Sigmoid colon (tissue), 7 donors: ENCODE measurements around the gene SUMF2. TPM values are rescaled to one million over a fixed set of nuclear protein-coding genes. Genes with fewer than 3 reads are reported as not detected.
"Not testable (repeated sequence)": the region's sequence is repeated elsewhere in the genome, so short reads cannot be mapped to it uniquely, and the experiment has no call there.

Source experiments
- DNase-seq: peaks from one replicate; pipeline ENCODE4 v3.0.0-alpha.2; 2019
- H3K27ac ChIP-seq, 4 donors: fragments of 200-600 bp; sonication (generic); one replicate each; pipeline ENCODE4 v1.5.1; 2016 to 2019; ENCODE audit warnings: mild to moderate bottlenecking in 1 of 4
- H3K27me3 ChIP-seq, 3 donors: fragments of 200-600 bp; sonication (generic); one replicate each; pipeline ENCODE4 v1.5.1; 2019; ENCODE audit warnings: mild to moderate bottlenecking in 1 of 3
- H3K36me3 ChIP-seq, 4 donors: fragments of 200-600 bp; sonication (generic); one replicate each; pipeline ENCODE4 v1.5.1; 2016 to 2019
- H3K4me1 ChIP-seq, 4 donors: fragments of 200-600 bp; sonication (generic); one replicate each; pipeline ENCODE4 v1.5.1; 2017 to 2019
- H3K4me3 ChIP-seq, 4 donors: fragments of 200-600 bp; sonication (generic); one replicate each; pipeline ENCODE4 v1.5.1; 2017 to 2019; ENCODE audit warnings: mild to moderate bottlenecking in 2 of 4, moderate library complexity in 1 of 4
- H3K9me3 ChIP-seq, 4 donors: fragments of 200-600 bp in 3 of 4; sonication (generic) in 3 of 4; one replicate each; pipeline versions ENCODE4 v1.5.1 to v1.6.1; 2013 to 2019
- CTCF ChIP-seq, 4 experiments: fragments of 450-650 bp in 3 of 4; fragments of 200-600 bp in 1 of 4; IDR thresholded peaks; one replicate each; pipeline ENCODE4 v1.5.1; 2016 to 2019; ENCODE audit warnings: antibody characterized with exemption in 4 of 4, mild to moderate bottlenecking in 3 of 4, moderate library complexity in 2 of 4
- EP300 ChIP-seq, 4 donors: sonication (generic); formaldehyde crosslinking; IDR thresholded peaks; one replicate each; pipeline ENCODE4 v1.6.1; 2017; ENCODE audit warnings: antibody characterized with exemption in 4 of 4
- POLR2A ChIP-seq, 2 donors: fragments of 450-650 bp; IDR thresholded peaks; one replicate each; pipeline ENCODE4 v1.6.1; 2016; ENCODE audit warnings: antibody characterized with exemption in 2 of 2, mild to moderate bottlenecking in 2 of 2, moderate library complexity in 2 of 2
- POLR2AphosphoS5 ChIP-seq, 4 donors: sonication (generic); formaldehyde crosslinking; IDR thresholded peaks; one replicate each; pipeline ENCODE4 v1.6.1; 2017; ENCODE audit warnings: antibody characterized with exemption in 4 of 4
- WGBS, 2 donors: extraction: QIAGEN DNeasy Blood & Tissue Kit; methylation state at CpG; one replicate each; pipeline ENCODE4 v1.1.7; 2013; 5-methylcytosine and 5-hydroxymethylcytosine counted together
- intact Hi-C: fragments of 100-400 bp; cut with DNase I; formaldehyde crosslinking; loops from one replicate; pipeline ENCODE4 v1.15.1; 2023
- polyA plus RNA-seq, 3 donors: library from polyadenylated mRNA; stranded (reverse); fragments of 200-250 nt; gene quantifications; one replicate each; pipeline ENCODE4 v1.2.3, GENCODE V29; 2013
- total RNA-seq, 4 donors: library from RNA; depleted of rRNA; stranded (reverse); fragments of >200 nt; gene quantifications; one replicate each; pipeline ENCODE4 v1.1.0, GENCODE V29; 2016
- donor health status: healthy with polysubstance abuse.
- donor health status: Bipolar disorder and iron deficiency.
- donor health status: healthy.

SUMF2 gene
- total RNA-seq (100 to 1,000 TPM in 2 of 4 donors, 10 to 100 TPM in 2; 87.5 to 107 (median 96.3) TPM), polyA plus RNA-seq (10 to 100 TPM; 24.6 to 93.4 (median 38.8) TPM)

GRCh38 chr7:56063882-56064625, at the start of gene SUMF2:
SUMF2 (plus strand) TSS chr7:56064286; CDS start chr7:56064312, 26 bp downstream.
- 1% methylated on average over 49 of the region's 49 CpGs for WGBS, 2 donors
- Histone ChIP-seq H3K36me3 (peaks cover 13 to 61% (median 33%) of the 10 kb centered on the region in 4 donors), H3K27me3 (no peaks in the 10 kb centered on the region), H3K4me1 (peaks cover 0 to 13% (median 12%) of the 10 kb centered on the region in 4 donors), H3K9me3 (no peaks in the 10 kb centered on the region), H3K27ac (peak within 1 kb of the TSS; percentile 91 to 96 (median 95)), H3K4me3 (peak within 1 kb of the TSS; percentile 70 to 89 (median 80))
- TF ChIP-seq EP300 (IDR thresholded peaks at IDR 0.05) (no peak), POLR2A (IDR thresholded peaks at IDR 0.05) (peak; percentile 87 to 92), POLR2AphosphoS5 (IDR thresholded peaks at IDR 0.05) (peak; percentile 95 to 98 (median 98))
- intact Hi-C loops: loop anchor here (5.0 kb wide), 1 partner anchor 112 kb away; the partner anchor contains the start of gene MRPS17
- peak; percentile 94 for DNase-seq

GRCh38 chr7:56017015-56017414, 47.1 kb upstream of the SUMF2 start:
- H3K4me3 ChIP-seq, H3K27ac ChIP-seq, H3K9me3 ChIP-seq, H3K27me3 ChIP-seq, H3K4me1 ChIP-seq, DNase-seq, intact Hi-C loops: not testable (repeated sequence)
- peaks cover 0 to 32% (median 0%) of the 10 kb centered on the region in 4 donors for H3K36me3 ChIP-seq
- 91 to 95% methylated on average over 3 of the region's 3 CpGs for WGBS, 2 donors

GRCh38 chr7:56019501-56019900, 44.6 kb upstream of the SUMF2 start:
- TF ChIP-seq POLR2A (IDR thresholded peaks at IDR 0.05): no peak
- Histone ChIP-seq H3K27me3 (no peaks in the 10 kb centered on the region), H3K4me1 (no peaks in the 10 kb centered on the region), H3K9me3 (no peaks in the 10 kb centered on the region), H3K4me3 (no peak overlapping the region), H3K27ac (no peak overlapping the region), H3K36me3 (peaks cover 0 to 29% (median 0%) of the 10 kb centered on the region in 4 donors)
- 40 to 77% methylated on average over 9 of the region's 9 CpGs for WGBS, 2 donors
- intact Hi-C loops: no loop called here
- no peak for DNase-seq

GRCh38 chr7:56023500-56023899, 40.6 kb upstream of the SUMF2 start:
- Histone ChIP-seq H3K27ac (no peak overlapping the region), H3K4me3 (no peak overlapping the region), H3K9me3 (no peaks in the 10 kb centered on the region), H3K27me3 (no peaks in the 10 kb centered on the region), H3K36me3 (peaks cover 0 to 24% (median 0%) of the 10 kb centered on the region in 4 donors), H3K4me1 (no peaks in the 10 kb centered on the region)
- intact Hi-C loops: no loop called here
- DNase-seq: no peak
- TF ChIP-seq POLR2AphosphoS5 (IDR thresholded peaks at IDR 0.05) (no peak), EP300 (IDR thresholded peaks at IDR 0.05) (no peak), CTCF (IDR thresholded peaks at IDR 0.05) (no peak), POLR2A (IDR thresholded peaks at IDR 0.05) (no peak)

- H3K9me3 ChIP-seq: no peaks in the 10 kb centered on the region
- no peaks in the 10 kb centered on the region for H3K4me1 ChIP-seq
- H3K27ac ChIP-seq: no peak overlapping the region
- H3K4me3 ChIP-seq: no peak overlapping the region
- WGBS, 2 donors: 91 to 96% methylated on average over 2 of the region's 2 CpGs
- TF ChIP-seq POLR2AphosphoS5 (IDR thresholded peaks at IDR 0.05) (no peak), EP300 (IDR thresholded peaks at IDR 0.05) (no peak), CTCF (IDR thresholded peaks at IDR 0.05) (no peak), POLR2A (IDR thresholded peaks at IDR 0.05) (no peak)
- intact Hi-C loops: no loop called here
- no peak for DNase-seq
- H3K27me3 ChIP-seq: no peaks in the 10 kb centered on the region
- peaks cover 0 to 6% (median 0%) of the 10 kb centered on the region in 4 donors for H3K36me3 ChIP-seq
These were observed 37.5 kb upstream of the SUMF2 start for GRCh38 chr7:56026538-56026937.

GRCh38 chr7:56028942-56029630, 35.0 kb upstream of the SUMF2 start:
- H3K27ac ChIP-seq: no peak overlapping the region
- peaks cover 0 to 6% (median 0%) of the 10 kb centered on the region in 4 donors for H3K36me3 ChIP-seq
- intact Hi-C loops: no loop called here
- no peaks in the 10 kb centered on the region for H3K27me3 ChIP-seq
- H3K4me3 ChIP-seq: no peak overlapping the region
- WGBS, 2 donors: 38 to 78% methylated on average over 9 of the region's 9 CpGs
- no peaks in the 10 kb centered on the region for H3K9me3 ChIP-seq
- H3K4me1 ChIP-seq: peaks cover 0 to 9% (median 4%) of the 10 kb centered on the region in 4 donors
- no peak for DNase-seq
- TF ChIP-seq EP300 (IDR thresholded peaks at IDR 0.05) (no peak), CTCF (IDR thresholded peaks at IDR 0.05) (no peak), POLR2A (IDR thresholded peaks at IDR 0.05) (no peak), POLR2AphosphoS5 (IDR thresholded peaks at IDR 0.05) (no peak)
